ENCODE results near the gene ATAD1. TPM values are rescaled to one million over a fixed set of nuclear protein-coding genes. Genes with fewer than 3 reads are reported as not detected.
A peak's percentile ranks its signal among the peaks of the same experiment; 100 is the strongest.
"Not testable (repeated sequence)": the region's sequence is repeated elsewhere in the genome, so short reads cannot be mapped to it uniquely, and the experiment has no call there.

ATAD1 gene
- polyA plus RNA-seq, 6 donors from 2014 or later = 21.1 to 32.2 (median 30.4) TPM

DNA sequence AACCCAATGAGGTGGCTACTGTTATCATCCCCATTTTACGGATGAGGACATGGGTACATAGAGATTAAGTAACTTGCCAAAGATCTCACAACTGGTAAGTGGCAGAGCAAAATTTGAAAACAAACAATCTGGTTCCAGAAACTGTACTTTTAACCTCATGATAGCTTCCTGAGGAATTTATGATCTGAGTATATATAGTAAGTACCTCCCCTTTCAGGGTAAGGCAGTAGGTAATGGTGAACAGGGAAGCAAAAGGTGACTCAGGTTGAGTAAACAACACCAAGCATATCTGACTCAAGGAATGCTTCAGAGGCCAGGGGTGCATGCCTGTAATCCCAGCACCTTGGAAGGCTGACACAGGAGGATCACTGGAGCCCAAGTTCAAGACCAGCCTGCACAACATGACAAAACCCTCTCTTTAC, 24.2 kb upstream of the ATAD1 start:
- Mint-ChIP-seq H3K9me3 (no peaks in the 10 kb centered on the region), H3K27me3 (peaks cover 0 to 3% (median 0%) of the 10 kb centered on the region in 3 donors), H3K4me1 (peaks cover 4 to 8% (median 6%) of the 10 kb centered on the region in 3 donors), H3K4me3 (no peak overlapping the region), H3K27ac (no peak overlapping the region), H3K36me3 (no peaks in the 10 kb centered on the region)
- no peak for ATAC-seq (ENCODE audit: low read depth in 2 of 2)
- DNase-seq = no peak

DNA sequence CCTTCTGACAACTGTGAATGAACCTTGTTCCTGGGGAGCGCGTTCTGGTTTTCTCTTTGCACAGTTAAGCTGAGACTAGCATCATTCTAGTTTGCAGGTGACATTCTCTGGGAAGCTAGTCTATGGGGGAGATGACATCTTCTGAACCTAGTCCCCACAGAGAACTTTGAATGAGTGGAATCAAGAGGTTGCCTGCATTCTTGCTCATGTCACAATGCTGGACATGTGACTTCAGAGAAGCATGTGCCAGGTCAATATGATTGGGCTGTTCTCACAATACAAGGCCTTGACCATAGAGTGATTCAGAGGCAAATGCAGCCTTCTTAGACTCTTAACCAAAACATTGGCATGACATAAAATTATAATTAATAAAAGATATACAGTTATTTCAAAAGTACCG, 23.2 kb upstream of the ATAD1 start:
- ATAC-seq (ENCODE audit: low read depth in 2 of 2) (no peak), DNase-seq (no peak)
- Mint-ChIP-seq H3K36me3 (no peaks in the 10 kb centered on the region), H3K27ac (no peak overlapping the region), H3K27me3 (peaks cover 0 to 3% (median 0%) of the 10 kb centered on the region in 3 donors), H3K4me3 (no peak overlapping the region), H3K9me3 (no peaks in the 10 kb centered on the region), H3K4me1 (peaks cover 6 to 10% (median 9%) of the 10 kb centered on the region in 3 donors)

DNA sequence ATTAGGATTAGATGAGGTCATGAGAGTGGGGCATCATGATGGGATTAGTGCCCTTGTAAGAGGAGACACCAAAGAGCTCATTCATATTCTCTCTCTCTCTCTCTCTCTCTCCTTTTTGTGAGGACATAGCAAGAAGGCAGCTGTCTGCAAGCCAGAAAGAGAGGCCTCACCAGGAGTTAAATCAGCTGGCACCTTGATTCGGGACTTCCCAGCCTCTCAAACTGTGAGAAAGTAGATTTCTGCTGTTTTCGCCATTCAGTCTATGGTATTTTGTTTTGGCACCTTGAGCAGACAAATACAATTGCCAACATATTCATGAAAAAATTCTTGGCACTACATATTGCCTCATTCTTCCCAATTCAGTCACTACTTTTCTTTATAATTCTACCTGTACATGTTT, 20.6 kb upstream of the ATAD1 start:
- H3K27ac Mint-ChIP-seq = peak overlapping the region in 1 of 6 donors; percentile 69
- peaks cover 0 to 3% (median 0%) of the 10 kb centered on the region in 3 donors for H3K27me3 Mint-ChIP-seq
- peaks cover 6 to 10% (median 9%) of the 10 kb centered on the region in 3 donors for H3K4me1 Mint-ChIP-seq
- ATAC-seq (ENCODE audit: low read depth in 2 of 2) (no peak), DNase-seq (no peak)
- H3K9me3 Mint-ChIP-seq = no peaks in the 10 kb centered on the region
- no peaks in the 10 kb centered on the region for H3K36me3 Mint-ChIP-seq
- no peak overlapping the region for H3K4me3 Mint-ChIP-seq

DNA sequence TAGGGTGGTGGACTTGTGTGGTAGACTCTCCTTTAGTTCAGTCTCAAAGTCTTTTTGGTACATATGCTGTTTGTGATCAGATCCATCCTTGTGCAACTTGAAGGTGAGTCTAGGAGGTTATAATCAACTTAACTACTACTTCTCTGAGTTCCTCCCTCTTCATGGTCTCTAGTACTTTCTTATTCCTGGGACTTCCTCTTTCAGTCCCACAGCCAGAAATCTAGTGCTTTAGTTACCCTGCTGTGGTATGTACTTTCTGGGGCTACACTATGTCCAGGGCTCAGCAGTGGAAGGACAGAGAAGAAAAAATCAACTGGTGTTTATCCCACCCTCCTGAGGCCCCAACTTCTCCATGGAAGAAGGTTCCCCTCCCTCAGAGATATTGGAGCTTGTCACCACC, 19.4 kb upstream of the ATAD1 start:
- DNase-seq (peak; percentile 7), ATAC-seq (ENCODE audit: low read depth in 2 of 2) (peak; percentile 81 to 85)
- Mint-ChIP-seq H3K4me3 (peak overlapping the region in 1 of 8 donors; percentile 14), H3K9me3 (no peaks in the 10 kb centered on the region), H3K27ac (no peak overlapping the region), H3K27me3 (peaks cover 0 to 3% (median 0%) of the 10 kb centered on the region in 3 donors), H3K36me3 (no peaks in the 10 kb centered on the region), H3K4me1 (peaks cover 6 to 10% (median 9%) of the 10 kb centered on the region in 3 donors)

DNA sequence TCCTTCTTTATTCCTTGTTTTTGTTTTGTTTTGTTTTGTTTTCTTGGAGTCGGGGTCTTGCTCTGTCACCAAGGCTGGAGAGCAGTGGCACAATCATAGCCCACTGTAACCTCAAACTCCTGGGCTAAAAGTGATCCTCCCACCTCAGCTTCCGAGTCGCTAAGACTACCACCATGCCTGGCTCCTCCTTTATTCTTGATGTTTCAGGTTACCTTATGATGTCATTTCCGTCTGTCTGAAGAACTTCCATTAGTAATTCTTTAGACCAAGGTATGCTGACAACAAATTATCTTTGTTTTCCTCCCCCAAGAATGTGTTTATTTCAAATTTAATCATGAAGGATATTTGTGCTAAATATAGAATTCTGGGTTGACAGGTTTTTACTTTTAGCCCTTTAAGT, 18.1 kb upstream of the ATAD1 start:
- H3K4me1 Mint-ChIP-seq = peaks cover 6 to 10% (median 9%) of the 10 kb centered on the region in 3 donors
- no peaks in the 10 kb centered on the region for H3K9me3 Mint-ChIP-seq
- no peaks in the 10 kb centered on the region for H3K36me3 Mint-ChIP-seq
- no peak overlapping the region for H3K4me3 Mint-ChIP-seq
- H3K27ac Mint-ChIP-seq = no peak overlapping the region
- no peak for ATAC-seq (ENCODE audit: low read depth in 2 of 2)
- H3K27me3 Mint-ChIP-seq = peaks cover 0 to 3% (median 0%) of the 10 kb centered on the region in 3 donors
- DNase-seq = no peak

DNA sequence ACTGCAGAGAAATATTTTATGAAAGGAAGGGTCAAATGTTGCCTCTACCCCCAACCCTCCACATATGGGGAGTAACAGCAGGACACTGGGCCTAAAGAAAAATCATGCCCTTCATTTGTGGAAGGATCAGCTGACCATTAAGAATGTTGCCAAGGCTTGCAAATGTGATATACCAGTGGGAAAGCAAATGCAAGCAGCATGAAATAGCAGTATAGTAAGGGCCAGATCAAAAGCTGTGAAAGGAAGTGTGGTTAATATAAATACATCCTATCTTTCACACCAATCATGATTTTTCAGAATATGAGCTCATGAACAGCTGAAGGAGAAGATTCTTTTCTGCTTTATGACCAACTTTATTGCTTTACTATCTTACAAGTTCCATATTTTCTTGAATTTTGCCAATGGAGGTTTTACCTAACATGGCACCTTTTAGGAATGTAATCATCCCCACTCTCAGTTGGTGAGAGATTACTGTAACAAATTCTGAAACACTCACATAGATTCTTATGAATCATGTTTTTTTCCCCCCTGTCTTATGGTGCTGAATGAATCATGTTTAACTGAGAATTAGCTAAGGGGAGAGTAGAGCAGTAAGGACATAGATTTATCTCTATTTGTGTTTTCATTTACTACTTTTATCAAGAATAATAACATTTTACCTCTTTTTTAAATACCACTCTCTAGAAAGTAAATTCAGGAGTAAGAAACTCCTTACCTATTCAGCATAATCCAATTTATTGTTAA, 12.1 kb upstream of the ATAD1 start:
- H3K4me1 Mint-ChIP-seq = no peaks in the 10 kb centered on the region
- DNase-seq = no peak
- ATAC-seq (ENCODE audit: low read depth in 2 of 2) = no peak
- no peak overlapping the region for H3K27ac Mint-ChIP-seq
- no peaks in the 10 kb centered on the region for H3K9me3 Mint-ChIP-seq
- H3K36me3 Mint-ChIP-seq = no peaks in the 10 kb centered on the region
- no peaks in the 10 kb centered on the region for H3K27me3 Mint-ChIP-seq
- H3K4me3 Mint-ChIP-seq = no peak overlapping the region

DNA sequence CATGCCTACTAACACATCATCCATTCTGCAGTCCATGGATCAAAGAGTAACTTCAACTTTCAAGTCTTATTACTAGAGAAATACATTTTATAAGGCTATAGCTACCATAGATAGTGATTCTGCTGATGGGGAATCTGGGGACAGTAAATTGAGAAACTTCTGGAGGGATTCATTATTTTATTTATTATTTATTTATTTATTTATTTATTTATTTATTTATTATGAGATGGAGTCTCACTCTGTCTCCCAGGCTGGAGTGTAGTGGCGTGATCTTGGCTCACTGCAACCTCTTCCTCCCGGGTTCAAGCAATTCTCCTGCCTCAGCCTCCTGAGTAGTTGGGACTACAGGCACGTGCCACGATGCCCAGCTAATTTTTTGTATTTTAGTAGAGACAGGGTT, 11.0 kb upstream of the ATAD1 start:
- H3K9me3 Mint-ChIP-seq; H3K27ac Mint-ChIP-seq; H3K27me3 Mint-ChIP-seq; DNase-seq; H3K4me3 Mint-ChIP-seq; H3K36me3 Mint-ChIP-seq; ATAC-seq (ENCODE audit: low read depth in 2 of 2); H3K4me1 Mint-ChIP-seq: not testable (repeated sequence)

DNA sequence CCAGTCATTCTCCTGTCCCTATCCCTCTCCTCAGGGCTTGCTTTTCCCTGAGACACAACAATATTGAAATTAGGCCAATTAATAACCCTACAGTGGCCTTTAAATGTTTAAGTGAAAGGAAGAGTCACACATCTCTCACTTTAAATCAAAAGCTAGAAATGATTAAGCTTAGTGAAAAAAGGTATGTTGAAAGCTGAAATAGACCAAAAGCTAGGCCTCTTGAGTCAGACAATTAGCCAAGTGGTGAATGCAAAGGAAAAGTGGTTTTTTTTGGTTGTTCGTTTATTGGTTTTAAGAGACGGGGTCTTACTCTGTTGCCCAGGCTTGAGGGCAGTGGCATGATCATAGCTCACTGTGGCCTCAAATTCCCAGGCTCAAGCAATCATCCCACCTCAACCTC, 9.7 kb upstream of the ATAD1 start:
- H3K4me1 Mint-ChIP-seq = no peaks in the 10 kb centered on the region
- H3K9me3 Mint-ChIP-seq = no peaks in the 10 kb centered on the region
- ATAC-seq (ENCODE audit: low read depth in 2 of 2) = no peak

DNA sequence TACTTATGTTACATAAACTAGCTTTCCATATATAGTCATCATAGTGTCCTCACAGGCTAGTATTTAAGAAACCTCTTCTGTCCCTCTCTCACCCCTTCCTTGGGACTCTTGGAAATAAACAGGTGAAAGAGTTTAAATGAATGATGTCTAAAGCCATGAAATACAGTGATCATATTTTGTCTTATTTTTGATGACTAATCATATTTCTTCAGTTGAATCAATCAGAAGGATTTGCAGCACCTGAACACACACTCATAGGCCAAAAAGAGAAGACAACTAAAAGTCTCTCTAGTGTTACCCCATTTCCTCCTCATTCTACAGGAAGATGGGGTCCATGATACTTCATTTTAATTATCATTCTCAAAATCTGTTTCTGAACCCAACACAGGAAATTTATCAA, 8.6 kb upstream of the ATAD1 start:
- Mint-ChIP-seq H3K9me3 (no peaks in the 10 kb centered on the region), H3K36me3 (no peaks in the 10 kb centered on the region), H3K27ac (peak overlapping the region in 1 of 6 donors; percentile 1), H3K4me3 (no peak overlapping the region), H3K27me3 (no peaks in the 10 kb centered on the region), H3K4me1 (no peaks in the 10 kb centered on the region)
- ATAC-seq (ENCODE audit: low read depth in 2 of 2) = no peak
- DNase-seq = no peak

More for the DNA sequence above, 9.7 kb upstream of the ATAD1 start:
- no peak overlapping the region for H3K4me3 Mint-ChIP-seq
- no peaks in the 10 kb centered on the region for H3K27me3 Mint-ChIP-seq
- H3K27ac Mint-ChIP-seq = peak overlapping the region in 1 of 6 donors; percentile 4
- no peaks in the 10 kb centered on the region for H3K36me3 Mint-ChIP-seq
- DNase-seq = no peak

DNA sequence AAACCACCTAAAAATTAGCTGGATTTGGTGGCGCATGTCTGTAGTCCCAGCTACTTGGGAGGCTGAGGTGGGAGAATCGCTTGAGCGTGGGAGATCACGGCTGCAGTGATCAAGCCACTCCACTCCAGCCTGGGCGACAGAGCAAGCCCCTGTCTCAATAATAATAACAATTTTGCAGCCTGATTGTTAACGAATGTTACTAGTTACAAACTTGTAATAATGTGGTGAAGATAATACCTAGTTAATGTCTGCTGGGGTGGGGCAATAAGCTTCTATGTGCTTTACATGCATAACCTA, 1.2 kb upstream of the ATAD1 start:
- ATAC-seq (ENCODE audit: low read depth in 2 of 2) = no peak
- Mint-ChIP-seq H3K27ac (peak overlapping the region in 4 of 6 donors; percentile 5 to 99 (median 98)), H3K36me3 (no peaks in the 10 kb centered on the region), H3K4me1 (peaks cover 30 to 39% (median 36%) of the 10 kb centered on the region in 3 donors), H3K27me3 (no peaks in the 10 kb centered on the region), H3K9me3 (no peaks in the 10 kb centered on the region), H3K4me3 (peak overlapping the region in 5 of 8 donors; percentile 29 to 99 (median 94))
- DNase-seq = no peak

DNA sequence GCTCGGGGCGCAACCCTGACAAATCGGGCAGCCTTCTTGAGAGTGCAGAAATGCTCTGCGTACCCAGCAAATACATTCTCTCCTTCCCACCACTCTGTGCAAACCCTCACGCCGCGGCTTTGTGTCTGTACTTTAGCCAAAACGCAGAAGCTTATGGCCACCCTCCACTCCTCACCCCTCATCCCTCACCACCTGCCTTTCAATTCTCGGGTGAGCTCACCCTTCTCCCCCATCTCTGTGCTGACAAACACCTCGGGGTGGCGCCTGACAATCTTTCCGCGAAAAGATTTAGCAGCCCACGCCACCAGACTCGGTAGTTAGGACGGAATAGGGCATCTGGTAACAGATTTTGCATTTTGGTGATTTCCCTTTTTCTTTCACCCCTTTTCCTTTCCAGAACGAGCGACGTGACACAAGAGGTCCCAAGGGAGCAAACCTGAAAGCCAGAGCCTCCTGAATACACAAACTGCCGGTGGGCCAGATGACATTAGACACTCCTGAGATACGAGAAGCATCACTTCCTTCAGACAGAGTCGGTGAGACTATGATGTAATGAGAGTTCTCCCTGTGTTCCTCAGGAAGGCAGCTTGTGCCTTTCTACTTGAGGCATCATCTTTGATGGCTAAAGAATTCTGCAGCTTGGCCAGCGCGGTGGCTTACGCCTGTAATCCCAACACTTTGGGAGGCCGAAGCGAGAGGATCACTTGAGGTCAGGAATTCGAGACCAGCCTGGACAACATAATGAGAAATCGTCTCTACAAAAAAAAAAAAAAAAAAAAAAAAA, 671 bp upstream of the ATAD1 start:
- ATAC-seq (ENCODE audit: low read depth in 2 of 2) = peak; percentile 63 to 65

DNA sequence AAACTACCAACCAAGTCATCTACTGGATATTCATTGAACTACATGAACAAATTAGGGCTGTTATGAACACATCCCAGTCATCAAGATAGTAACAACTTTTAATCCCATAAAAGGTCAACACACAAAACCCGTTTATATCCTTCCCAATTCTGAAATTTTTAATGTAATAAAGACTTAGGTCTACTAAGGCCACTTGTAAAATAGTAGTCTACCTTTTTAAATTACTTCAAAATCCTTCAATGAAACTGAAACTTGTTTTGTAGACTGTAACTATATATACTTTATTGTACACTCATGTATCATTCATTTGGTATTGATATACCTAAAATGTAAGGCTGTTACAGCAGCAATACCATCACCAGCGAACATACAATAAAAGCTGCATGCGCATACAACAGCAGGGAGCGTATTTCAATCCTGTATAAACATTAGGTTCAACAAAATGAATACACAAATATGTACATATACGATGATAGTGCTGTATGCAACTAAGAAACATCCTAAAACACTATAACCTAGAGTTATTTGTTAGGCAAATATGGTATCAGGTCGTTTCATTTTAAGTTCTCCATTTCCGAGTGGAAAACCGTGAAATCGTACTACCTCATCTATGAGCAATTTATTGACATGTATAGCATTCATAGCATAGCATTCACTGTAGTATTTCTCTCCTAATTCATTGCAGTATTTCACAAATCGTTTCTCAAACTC, 973 bp downstream of the ATAD1 start:
- Mint-ChIP-seq H3K9me3 (no peaks in the 10 kb centered on the region), H3K27ac (peak overlapping the region; percentile 98 to 99 (median 99)), H3K36me3 (peaks cover 0 to 2% of the 10 kb centered on the region in 2 donors), H3K27me3 (no peaks in the 10 kb centered on the region), H3K4me3 (peak overlapping the region; percentile 94 to 99 (median 97)), H3K4me1 (peaks cover 30 to 41% (median 36%) of the 10 kb centered on the region in 3 donors)
- peak; percentile 4 for DNase-seq
- no peak for ATAC-seq (ENCODE audit: low read depth in 2 of 2)

More for the DNA sequence above, 671 bp upstream of the ATAD1 start:
- Mint-ChIP-seq H3K4me3 (peak overlapping the region; percentile 94 to 99 (median 97)), H3K4me1 (peaks cover 30 to 39% (median 36%) of the 10 kb centered on the region in 3 donors), H3K27ac (peak overlapping the region; percentile 98 to 99 (median 99)), H3K9me3 (no peaks in the 10 kb centered on the region), H3K27me3 (no peaks in the 10 kb centered on the region), H3K36me3 (no peaks in the 10 kb centered on the region)
- DNase-seq = peak; percentile 68

DNA sequence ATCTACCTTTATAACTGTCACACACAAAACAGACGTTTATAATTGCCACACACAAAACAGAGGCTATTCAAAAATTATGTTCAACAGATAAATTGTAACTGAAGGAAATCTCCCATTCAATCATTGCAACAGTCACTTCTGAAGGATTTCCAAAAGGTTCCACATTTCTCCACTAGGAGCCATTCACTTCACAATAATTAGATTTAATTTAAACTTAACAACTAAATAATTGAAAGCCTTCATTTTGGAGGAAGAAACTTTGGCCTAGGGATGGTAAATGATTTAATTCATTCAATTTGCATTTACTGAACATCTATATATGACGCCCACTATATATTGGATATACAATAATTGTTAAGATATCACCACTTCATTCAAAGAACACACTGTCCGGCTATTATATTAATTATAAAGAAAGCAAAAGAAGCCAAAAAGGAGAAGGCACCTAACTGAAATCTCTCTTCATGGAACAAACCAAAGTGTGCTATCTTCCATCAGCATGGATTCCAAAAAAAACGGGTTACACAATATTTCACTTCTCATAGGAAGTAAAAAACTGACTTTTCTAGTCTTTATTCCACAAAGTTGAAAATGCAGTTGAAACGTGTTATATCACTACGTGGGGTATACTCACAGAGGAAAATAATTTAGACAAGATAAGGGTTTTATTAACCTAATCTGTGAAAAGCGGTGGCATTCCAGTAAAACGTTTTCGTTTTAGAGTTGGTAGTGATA, 1.7 kb downstream of the ATAD1 start:
- Mint-ChIP-seq H3K4me3 (peak overlapping the region in 6 of 8 donors; percentile 68 to 99 (median 94)), H3K9me3 (no peaks in the 10 kb centered on the region), H3K4me1 (peaks cover 36 to 48% (median 37%) of the 10 kb centered on the region in 3 donors), H3K36me3 (peaks cover 6 to 10% of the 10 kb centered on the region in 2 donors), H3K27me3 (no peaks in the 10 kb centered on the region), H3K27ac (peak overlapping the region in 2 of 6 donors; percentile 49 to 99)
- DNase-seq (no peak), ATAC-seq (ENCODE audit: low read depth in 2 of 2) (no peak)
